ENCODE measurements around the gene ITSN1. TPM values are rescaled to one million over a fixed set of nuclear protein-coding genes. Genes with fewer than 3 reads are reported as not detected.

ITSN1 gene
- total RNA-seq, 1 donor from 2014 or later, result 116 TPM

GRCh38 chr21:33821503-33822322 lies 179.4 kb downstream of the ITSN1 start:
- H3K27ac Mint-ChIP-seq, result peak overlapping the region; percentile 81

GRCh38 chr21:33824156-33824941 lies 182.0 kb downstream of the ITSN1 start:
- DNase-seq (ENCODE audit: low spot score, unreplicated experiment), result no peak
- peak overlapping the region; percentile 44 for H3K27ac Mint-ChIP-seq

More at GRCh38 chr21:33821503-33822322, 179.4 kb downstream of the ITSN1 start:
- peak; percentile 36 for TF ChIP-seq CTCF (IDR thresholded peaks at IDR 0.05; ENCODE audit: unreplicated experiment)
- Mint-ChIP-seq H3K9me3 (ENCODE audit: low read depth) (no peaks in the 10 kb centered on the region), H3K27me3 (no peaks in the 10 kb centered on the region), H3K4me1 (ENCODE audit: low read depth) (peaks cover 21% of the 10 kb centered on the region), H3K36me3 (ENCODE audit: insufficient read depth) (peaks cover 20% of the 10 kb centered on the region), H3K4me3 (ENCODE audit: low read depth) (no peak overlapping the region)
- DNase-seq (ENCODE audit: low spot score, unreplicated experiment), result no peak

GRCh38 chr21:33825419-33825818 lies 183.1 kb downstream of the ITSN1 start:
- peaks cover 18% of the 10 kb centered on the region for H3K4me1 Mint-ChIP-seq (ENCODE audit: low read depth)
- no peaks in the 10 kb centered on the region for H3K27me3 Mint-ChIP-seq
- peaks cover 22% of the 10 kb centered on the region for H3K36me3 Mint-ChIP-seq (ENCODE audit: insufficient read depth)
- DNase-seq (ENCODE audit: low spot score, unreplicated experiment), result no peak
- H3K27ac Mint-ChIP-seq, result peak overlapping the region; percentile 70
- H3K4me3 Mint-ChIP-seq (ENCODE audit: low read depth), result no peak overlapping the region
- no peaks in the 10 kb centered on the region for H3K9me3 Mint-ChIP-seq (ENCODE audit: low read depth)
- TF ChIP-seq CTCF (IDR thresholded peaks at IDR 0.05; ENCODE audit: unreplicated experiment), result no peak

More at GRCh38 chr21:33824156-33824941, 182.0 kb downstream of the ITSN1 start:
- Mint-ChIP-seq H3K27me3 (no peaks in the 10 kb centered on the region), H3K4me3 (ENCODE audit: low read depth) (no peak overlapping the region), H3K9me3 (ENCODE audit: low read depth) (no peaks in the 10 kb centered on the region), H3K4me1 (ENCODE audit: low read depth) (peaks cover 21% of the 10 kb centered on the region), H3K36me3 (ENCODE audit: insufficient read depth) (peaks cover 16% of the 10 kb centered on the region)
- TF ChIP-seq CTCF (IDR thresholded peaks at IDR 0.05; ENCODE audit: unreplicated experiment), result no peak

- no peak for DNase-seq (ENCODE audit: low spot score, unreplicated experiment)
- Mint-ChIP-seq H3K4me1 (ENCODE audit: low read depth) (peaks cover 16% of the 10 kb centered on the region), H3K36me3 (ENCODE audit: insufficient read depth) (peaks cover 23% of the 10 kb centered on the region), H3K9me3 (ENCODE audit: low read depth) (no peaks in the 10 kb centered on the region), H3K27ac (no peak overlapping the region), H3K27me3 (no peaks in the 10 kb centered on the region), H3K4me3 (ENCODE audit: low read depth) (no peak overlapping the region)
- no peak for TF ChIP-seq CTCF (IDR thresholded peaks at IDR 0.05; ENCODE audit: unreplicated experiment)
These were observed 183.6 kb downstream of the ITSN1 start for GRCh38 chr21:33825915-33826314.

GRCh38 chr21:33828083-33828482 lies 185.8 kb downstream of the ITSN1 start:
- TF ChIP-seq CTCF (IDR thresholded peaks at IDR 0.05; ENCODE audit: unreplicated experiment), result no peak
- no peak overlapping the region for H3K4me3 Mint-ChIP-seq (ENCODE audit: low read depth)
- H3K4me1 Mint-ChIP-seq (ENCODE audit: low read depth), result peaks cover 2% of the 10 kb centered on the region
- no peaks in the 10 kb centered on the region for H3K27me3 Mint-ChIP-seq
- H3K27ac Mint-ChIP-seq, result no peak overlapping the region
- peaks cover 23% of the 10 kb centered on the region for H3K36me3 Mint-ChIP-seq (ENCODE audit: insufficient read depth)
- no peaks in the 10 kb centered on the region for H3K9me3 Mint-ChIP-seq (ENCODE audit: low read depth)
- DNase-seq (ENCODE audit: low spot score, unreplicated experiment), result no peak
